K562 (cell line): Measurements from ENCODE around the gene BEST4.

ENCODE experiments used
- CTCF ChIP-seq, 3 experiments: IDR thresholded peaks in 2 of 3; conservative IDR thresholded peaks in 1 of 3; 2 replicates each; pipeline ENCODE4 v1.5.1; 2011 to 2012; ENCODE audit warnings: low read length in 3 of 3, mild to moderate bottlenecking in 3 of 3, control low read depth in 2 of 3, improper control_type of control experiment in 1 of 3, inconsistent platforms in 1 of 3, low read depth in 1 of 3, mixed read lengths in 1 of 3, moderate library complexity in 1 of 3; ENCODE audit not compliant: insufficient read depth in 2 of 3
- RCOR1 ChIP-seq, 2 experiments: IDR thresholded peaks; 2 replicates each; pipeline ENCODE4 v1.6.1; 2012; ENCODE audit warnings: low read depth in 2 of 2, low read length in 2 of 2, borderline replicate concordance in 1 of 2, improper control_type of control experiment in 1 of 2
- RFX5 ChIP-seq: IDR thresholded peaks from 2 replicates; pipeline ENCODE4 v1.6.1; 2011; ENCODE audit warnings: low read depth, mild to moderate bottlenecking, improper control_type of control experiment, low read length
- TCF3 ChIP-seq: sonication (generic); formaldehyde crosslinking; IDR thresholded peaks from 2 replicates; pipeline ENCODE4 v1.4.0; 2020; ENCODE audit warnings: mild to moderate bottlenecking, missing genetic modification reagents
- TF ChIP-seq, protein P1 (sequence below): sonication (generic); formaldehyde crosslinking; IDR thresholded peaks from 2 replicates; pipeline ENCODE4 v1.8.0; 2022; ENCODE audit warnings: missing genetic modification reagents, mild to moderate bottlenecking, borderline replicate concordance
- TF ChIP-seq, protein P2 (sequence below): sonication (generic); formaldehyde crosslinking; IDR thresholded peaks from 2 replicates; pipeline ENCODE4 v1.8.1; 2023; ENCODE audit warnings: missing genetic modification reagents, mild to moderate bottlenecking, borderline replicate concordance

GRCh38 chr1:44820328-44821239 lies 32.6 kb upstream of the BEST4 start:
- TF ChIP-seq RFX5, result no peak
- TF ChIP-seq, protein P1, sequence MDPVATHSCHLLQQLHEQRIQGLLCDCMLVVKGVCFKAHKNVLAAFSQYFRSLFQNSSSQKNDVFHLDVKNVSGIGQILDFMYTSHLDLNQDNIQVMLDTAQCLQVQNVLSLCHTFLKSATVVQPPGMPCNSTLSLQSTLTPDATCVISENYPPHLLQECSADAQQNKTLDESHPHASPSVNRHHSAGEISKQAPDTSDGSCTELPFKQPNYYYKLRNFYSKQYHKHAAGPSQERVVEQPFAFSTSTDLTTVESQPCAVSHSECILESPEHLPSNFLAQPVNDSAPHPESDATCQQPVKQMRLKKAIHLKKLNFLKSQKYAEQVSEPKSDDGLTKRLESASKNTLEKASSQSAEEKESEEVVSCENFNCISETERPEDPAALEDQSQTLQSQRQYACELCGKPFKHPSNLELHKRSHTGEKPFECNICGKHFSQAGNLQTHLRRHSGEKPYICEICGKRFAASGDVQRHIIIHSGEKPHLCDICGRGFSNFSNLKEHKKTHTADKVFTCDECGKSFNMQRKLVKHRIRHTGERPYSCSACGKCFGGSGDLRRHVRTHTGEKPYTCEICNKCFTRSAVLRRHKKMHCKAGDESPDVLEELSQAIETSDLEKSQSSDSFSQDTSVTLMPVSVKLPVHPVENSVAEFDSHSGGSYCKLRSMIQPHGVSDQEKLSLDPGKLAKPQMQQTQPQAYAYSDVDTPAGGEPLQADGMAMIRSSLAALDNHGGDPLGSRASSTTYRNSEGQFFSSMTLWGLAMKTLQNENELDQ (CRISPR knock-in tag), result no peak
- TF ChIP-seq RCOR1 (IDR thresholded peaks at IDR 0.05; ENCODE audit: borderline replicate concordance in 1 of 2, low read depth in 2 of 2, low read length in 2 of 2), result no peak
- TF ChIP-seq TCF3, result no peak
- no peak; a peak in 1 of 6 replicates for TF ChIP-seq CTCF (IDR thresholded peaks at IDR 0.05 in 2 of 3, conservative IDR thresholded peaks at IDR 0.05 in 1 of 3; ENCODE audit: insufficient read depth in 2 of 3, low read depth in 1 of 3, low read length in 3 of 3)
- TF ChIP-seq, protein P2, sequence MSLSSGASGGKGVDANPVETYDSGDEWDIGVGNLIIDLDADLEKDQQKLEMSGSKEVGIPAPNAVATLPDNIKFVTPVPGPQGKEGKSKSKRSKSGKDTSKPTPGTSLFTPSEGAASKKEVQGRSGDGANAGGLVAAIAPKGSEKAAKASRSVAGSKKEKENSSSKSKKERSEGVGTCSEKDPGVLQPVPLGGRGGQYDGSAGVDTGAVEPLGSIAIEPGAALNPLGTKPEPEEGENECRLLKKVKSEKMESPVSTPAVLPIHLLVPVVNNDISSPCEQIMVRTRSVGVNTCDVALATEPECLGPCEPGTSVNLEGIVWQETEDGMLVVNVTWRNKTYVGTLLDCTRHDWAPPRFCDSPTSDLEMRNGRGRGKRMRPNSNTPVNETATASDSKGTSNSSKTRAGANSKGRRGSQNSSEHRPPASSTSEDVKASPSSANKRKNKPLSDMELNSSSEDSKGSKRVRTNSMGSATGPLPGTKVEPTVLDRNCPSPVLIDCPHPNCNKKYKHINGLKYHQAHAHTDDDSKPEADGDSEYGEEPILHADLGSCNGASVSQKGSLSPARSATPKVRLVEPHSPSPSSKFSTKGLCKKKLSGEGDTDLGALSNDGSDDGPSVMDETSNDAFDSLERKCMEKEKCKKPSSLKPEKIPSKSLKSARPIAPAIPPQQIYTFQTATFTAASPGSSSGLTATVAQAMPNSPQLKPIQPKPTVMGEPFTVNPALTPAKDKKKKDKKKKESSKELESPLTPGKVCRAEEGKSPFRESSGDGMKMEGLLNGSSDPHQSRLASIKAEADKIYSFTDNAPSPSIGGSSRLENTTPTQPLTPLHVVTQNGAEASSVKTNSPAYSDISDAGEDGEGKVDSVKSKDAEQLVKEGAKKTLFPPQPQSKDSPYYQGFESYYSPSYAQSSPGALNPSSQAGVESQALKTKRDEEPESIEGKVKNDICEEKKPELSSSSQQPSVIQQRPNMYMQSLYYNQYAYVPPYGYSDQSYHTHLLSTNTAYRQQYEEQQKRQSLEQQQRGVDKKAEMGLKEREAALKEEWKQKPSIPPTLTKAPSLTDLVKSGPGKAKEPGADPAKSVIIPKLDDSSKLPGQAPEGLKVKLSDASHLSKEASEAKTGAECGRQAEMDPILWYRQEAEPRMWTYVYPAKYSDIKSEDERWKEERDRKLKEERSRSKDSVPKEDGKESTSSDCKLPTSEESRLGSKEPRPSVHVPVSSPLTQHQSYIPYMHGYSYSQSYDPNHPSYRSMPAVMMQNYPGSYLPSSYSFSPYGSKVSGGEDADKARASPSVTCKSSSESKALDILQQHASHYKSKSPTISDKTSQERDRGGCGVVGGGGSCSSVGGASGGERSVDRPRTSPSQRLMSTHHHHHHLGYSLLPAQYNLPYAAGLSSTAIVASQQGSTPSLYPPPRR (CRISPR knock-in tag), result no peak
